Measurements from ENCODE around the gene FAM83F.

The FAM83F gene

DNA sequence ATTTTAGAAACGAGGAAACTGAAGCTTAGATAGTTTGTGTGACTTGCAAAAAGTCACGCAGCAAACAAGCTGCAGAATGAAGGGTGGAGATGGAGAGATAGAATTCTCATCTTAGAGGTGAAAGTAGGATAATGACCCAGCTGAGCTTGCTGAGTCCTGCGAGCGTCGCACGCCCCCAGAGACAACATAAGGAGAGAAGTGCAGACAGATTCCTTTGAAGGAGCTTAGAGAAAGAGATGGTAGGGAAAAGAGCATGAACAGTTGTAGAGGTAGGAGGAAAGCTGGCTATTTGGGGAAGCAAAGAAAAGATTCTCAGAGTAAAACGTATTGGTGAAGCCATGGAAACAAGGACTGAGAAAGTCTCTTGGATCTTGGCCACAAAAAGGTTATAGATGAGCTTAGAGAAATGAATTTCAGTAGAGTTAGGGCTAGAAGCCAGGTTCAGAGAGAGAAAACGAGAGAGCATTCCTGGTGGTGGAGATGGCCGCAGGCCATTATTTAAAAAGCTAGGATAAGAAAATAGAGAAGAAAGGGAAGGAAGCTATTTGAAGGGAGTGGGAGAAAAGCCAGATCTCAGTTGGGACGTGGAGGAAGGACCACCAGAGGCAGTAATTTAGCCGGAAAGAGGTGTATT, 44.8 kb downstream of the FAM83F start:
- DNase-seq, result no peak

DNA sequence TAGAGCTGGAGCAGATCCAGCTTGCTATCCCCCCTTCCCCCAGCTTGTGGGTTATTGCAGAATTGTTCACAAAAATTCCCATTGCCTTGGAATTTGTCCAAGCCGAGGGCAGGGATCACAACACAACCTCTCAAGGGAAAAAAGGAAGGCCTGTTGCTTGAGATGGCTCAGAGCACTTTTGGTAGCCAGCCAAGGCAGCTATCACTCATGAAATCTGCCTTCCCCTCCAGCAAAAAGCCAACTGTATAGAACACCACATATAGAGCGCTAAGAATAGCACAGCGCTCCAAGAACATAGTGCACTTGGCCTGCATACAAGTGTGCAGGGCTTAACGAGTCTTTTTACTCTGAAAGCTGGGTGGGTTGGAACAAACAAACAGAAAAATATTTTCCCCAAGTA, 46.2 kb downstream of the FAM83F start:
- no peak for DNase-seq

DNA sequence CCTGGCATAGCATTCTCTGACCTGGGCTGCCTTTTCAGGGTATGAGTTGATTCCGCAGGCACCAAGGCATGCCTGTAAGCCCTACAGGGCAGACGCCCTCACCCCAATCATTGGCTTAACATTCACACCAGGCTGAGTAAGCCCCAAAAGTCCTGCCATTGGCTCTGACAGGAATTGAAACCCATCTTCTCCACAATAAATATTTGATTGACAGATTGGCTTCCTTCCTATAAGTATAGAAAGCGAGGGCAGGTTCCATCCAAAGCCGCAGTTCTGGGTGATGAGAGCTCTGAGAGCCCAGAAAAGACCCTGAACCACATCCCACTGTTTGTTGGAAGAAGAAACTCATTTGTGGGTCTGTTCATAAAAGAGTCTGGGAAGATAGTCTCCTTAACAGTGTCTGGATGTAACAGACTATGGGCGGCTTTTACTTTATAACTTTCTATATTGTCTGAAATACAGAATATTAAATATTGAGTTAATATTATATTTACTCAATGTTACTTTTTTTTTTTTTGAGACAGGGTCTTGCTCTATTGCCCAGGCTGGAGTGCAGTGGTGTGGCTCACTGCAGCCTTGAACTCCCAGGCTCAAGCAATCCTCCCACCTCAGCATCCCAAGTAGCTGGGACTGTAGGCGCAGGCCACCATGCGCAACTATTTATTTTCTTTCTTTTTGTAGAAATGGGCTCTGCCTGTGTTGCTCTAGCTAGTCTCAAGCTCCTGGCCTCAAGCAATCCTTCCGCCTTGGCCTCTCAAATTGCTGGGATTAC, 46.8 kb downstream of the FAM83F start:
- DNase-seq, result no peak

DNA sequence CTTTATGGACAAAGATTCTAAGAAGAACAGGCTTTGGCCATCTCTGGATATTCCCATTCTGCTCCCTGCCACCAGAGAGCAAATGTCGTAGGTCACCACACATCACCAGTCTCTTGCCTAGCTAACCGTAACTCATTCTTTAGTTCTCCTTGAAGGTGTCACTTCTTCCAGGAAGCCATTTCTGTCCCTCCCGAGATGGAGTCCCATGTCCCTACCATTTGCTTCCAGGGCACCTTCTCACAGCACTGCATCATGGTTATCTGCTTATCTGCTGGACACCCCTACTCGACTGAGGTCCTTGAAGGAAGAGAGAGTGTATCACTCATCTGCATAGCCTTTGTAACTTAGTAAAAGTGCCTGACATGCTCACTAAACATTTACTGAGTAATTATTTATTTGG, 47.6 kb downstream of the FAM83F start:
- DNase-seq, result no peak

DNA sequence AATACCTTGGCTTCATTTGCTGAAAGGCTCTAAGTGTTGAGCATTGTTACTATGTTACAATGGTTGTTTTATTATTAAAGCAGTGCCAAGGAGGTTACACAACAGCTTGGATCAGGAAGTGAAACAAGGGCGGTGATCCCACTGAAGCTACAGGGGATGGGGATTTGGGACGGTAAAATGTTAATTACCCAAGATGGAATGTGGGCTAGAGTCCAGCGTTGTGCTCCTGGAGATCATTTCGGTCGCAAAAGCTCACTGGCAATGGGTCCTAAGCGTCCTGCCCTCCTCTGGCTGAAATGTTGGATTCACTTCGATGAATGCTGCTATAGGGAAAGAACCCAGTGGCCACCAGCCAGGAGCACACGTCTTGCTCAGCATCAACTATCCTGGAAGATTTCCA, 48.3 kb downstream of the FAM83F start:
- no peak for DNase-seq

DNA sequence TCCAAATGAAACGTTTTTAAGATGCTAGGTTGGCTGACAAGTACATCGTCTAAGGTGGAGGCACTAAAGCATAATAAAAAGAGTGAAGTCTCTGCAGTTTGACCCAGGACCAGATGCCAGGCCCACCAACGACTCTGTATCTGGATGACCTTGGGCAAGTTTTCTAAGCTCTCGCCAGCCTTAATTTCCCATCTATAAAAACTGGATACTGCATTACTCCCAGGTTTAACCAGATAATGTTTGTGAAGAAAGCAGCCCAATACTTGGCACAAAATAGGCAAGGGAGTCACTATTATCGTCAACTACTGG, 49.0 kb downstream of the FAM83F start:
- no peak for DNase-seq

DNA sequence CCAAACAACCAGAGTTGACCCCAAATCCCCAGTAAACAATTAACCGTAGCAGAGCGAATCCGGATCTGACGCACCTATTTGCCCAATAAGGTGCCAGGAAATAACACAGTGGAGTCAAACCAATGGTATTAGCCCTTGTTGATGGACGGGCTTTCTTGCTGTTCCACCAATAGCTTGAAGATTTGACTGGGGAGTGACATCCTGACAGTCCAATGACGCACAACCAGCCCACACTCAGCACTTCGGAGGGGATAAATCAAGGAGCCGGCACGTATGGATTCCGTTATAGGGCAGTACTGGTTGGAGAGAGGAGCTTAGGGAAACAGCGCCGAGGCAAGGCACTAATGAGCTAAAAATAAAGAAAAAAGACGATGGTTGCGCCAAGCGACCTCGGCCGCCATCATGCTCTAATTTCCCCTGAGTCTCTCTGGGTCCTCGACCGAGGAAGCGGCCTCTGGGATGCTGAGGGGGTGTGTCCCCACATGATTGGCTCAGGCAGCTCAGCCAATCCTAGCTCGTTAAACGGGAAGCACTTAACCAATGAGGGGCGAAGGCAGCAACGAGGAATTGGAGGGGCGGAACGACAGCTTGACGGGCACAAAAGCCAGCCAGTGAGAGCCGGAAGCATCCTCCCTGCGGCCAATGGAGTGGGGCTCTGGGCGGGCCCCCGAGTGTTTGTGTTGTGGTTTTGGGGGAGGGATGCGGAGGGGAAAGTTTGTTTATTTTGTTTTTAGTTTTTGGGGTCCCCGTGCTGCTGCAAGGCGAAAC, 49.5 kb downstream of the FAM83F start:
- peak; percentile 97 for DNase-seq

DNA sequence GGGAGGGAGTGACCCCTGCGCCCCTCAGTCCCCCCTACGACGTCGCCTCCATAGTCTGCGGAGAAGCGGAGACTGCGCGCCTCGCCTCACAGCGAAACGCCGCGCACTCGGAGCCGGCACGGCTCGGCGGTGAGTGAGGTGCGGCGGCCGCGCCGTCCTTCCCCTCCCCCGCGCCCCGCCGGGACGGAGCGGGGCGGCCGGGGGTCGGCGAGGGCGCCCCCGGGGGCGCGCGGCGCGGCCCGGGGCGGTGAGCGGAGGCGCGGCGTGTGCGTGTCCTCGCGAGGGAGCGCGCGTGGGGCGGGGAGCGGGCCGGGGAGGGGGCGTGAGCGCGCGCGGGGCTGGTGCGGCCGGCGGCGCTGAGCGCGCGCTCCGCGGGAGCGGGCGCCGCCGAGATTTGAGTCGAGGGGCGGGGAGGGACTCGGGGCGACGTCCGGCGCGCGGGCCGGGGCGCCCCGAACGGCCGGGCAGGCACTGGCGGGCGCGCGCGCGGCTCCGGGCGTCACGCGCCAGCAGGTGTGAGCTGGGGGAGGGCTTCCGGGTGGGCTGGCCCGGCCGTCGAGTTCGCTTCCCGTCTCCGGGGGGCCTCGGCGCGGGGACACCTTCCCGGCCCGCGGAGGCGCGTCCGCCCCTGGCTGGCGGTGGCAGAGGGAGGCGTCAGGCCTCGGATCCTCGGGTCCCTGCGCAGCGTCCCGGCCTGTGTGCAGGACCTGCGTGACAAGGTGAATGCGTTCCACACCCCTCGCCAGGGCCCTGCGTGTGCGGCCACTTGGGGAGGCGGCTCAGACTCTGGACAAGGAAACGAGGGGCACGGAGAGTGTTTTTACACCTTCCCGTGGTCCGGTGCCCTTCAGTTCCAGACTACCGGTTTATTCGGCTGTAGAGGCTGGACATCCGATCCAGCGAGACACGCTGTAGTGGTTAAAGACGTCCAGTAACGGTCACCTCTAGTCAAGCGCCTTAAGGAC, 50.4 kb downstream of the FAM83F start:
- DNase-seq, result peak; percentile 47 to 75

DNA sequence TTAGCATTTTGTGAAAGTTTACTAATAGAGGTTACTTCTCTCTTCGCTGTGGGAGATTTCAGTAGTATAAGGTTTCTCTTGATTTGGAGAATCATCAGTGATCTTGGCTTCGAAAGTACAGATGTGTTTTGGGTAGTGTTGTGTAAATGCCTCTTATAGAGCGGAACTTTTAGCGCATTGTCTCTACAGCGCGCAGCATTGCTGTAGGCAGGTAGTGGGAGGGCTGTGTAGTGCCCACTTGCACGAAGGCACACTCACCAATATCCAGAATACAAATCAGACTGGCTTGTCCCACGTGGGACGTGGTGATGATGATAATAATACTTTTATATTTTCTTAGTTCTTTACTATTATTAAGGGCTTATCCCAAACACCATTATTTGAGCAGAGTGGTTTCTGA, 51.4 kb downstream of the FAM83F start:
- DNase-seq, result no peak

DNA sequence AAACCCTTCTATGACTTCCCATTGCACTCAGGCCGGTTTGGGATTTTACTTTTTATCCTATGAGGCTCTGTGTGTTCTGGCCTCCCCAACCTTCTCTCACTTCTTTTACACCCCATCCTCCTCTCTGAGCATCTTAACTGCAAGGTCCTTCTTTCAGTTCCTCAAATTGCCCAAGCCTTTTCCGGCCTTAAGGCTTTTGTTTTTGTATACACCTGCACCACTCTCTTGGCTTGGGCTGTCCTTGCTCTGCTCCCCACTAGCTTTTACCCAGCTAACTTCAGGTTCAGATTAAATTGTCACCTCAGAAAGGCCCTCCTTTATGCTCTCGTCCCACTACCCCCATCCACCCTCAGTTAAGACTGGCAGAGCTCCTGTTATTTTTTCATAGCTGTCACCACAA, 55.5 kb downstream of the FAM83F start:
- no peak for DNase-seq

DNA sequence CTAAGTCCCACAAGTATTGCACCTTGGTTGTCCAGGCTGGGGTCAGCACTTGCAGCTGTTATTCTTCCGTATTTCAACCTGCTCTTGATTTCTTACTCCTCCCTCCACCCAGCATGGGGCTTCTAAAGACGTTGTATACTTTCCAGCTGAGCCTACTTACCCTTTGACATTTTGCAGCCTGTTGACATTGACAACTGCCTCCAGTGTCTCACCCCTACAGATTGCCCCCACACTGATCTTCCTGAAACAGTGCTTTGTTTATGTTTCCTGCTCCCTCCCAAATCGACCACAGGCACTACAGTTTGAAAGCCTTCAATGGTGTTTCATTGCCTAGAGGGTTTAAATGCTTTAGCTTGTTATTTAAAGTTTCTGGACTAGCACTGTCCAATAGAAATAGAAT, 56.6 kb downstream of the FAM83F start:
- no peak for DNase-seq

DNA sequence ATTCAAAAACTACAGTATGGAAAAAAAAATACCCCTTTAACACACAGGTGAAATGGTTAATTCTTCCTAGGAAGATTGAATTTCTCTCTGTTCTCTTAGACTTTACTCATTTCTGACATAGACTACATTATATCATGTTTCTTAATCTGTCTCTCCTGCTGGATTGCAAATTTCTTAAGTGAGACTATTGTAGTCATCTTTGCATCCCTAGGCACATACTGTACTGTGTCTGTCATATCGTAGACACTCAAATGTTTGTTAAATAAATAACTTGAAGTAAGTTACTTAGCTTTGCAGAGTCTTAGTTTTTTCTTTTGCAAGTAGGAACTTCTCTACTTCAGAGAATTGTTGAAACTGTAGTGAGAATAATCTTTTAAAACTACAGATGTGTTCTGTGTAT, 58.7 kb downstream of the FAM83F start:
- DNase-seq, result no peak

DNA sequence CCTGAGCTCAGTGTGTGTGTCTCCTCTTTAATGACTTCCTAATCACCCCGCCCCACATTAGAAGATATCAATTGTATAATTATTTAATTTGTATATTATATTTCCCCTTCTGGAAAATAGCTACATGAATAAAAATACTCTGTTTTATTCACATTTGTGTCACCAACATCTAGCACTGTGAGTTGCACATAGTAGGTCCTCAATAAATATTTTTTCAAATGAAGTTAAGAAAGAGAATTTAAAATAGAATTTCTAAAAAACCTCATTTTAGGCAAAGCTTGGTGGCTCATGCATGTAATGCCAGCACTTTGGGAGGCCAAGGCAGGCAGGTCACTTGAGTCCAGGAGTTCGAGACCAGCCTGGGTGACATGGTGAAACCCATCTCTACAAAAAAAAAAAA, 59.7 kb downstream of the FAM83F start:
- no peak for DNase-seq

DNA sequence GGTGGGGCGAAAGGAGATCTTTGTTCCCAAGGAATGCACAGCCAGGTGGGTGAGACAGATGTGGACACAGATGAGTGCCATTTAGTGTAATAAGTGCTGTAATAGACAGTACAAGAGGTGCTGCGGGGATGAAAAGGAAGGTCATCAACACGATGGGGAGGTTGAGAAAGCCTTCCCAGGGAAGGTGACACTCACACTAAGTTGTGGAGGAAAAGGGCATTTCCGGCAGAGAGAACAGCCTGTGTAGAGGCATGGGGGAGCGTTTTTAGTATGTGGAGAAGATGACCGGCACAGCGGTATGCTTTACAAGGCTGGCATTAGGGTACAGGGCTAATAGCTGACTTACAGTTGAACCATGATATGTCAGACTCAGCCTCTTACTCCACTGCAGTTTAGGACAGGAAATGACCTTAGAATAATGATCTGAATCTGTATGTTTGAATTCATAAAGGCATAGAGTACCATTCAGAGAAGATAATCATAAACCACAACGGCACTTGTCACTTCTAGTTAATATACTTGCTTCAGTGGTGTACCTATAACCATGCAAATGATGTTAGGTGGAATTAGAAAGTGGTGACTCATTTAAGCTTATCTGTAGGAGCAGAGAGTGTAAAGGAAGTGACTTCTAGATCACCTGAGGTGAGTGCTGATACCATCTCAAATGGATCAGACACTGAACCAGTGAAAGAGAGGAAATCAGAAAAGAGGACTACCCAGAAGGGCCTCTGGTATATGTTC, 60.6 kb downstream of the FAM83F start:
- DNase-seq, result no peak

DNA sequence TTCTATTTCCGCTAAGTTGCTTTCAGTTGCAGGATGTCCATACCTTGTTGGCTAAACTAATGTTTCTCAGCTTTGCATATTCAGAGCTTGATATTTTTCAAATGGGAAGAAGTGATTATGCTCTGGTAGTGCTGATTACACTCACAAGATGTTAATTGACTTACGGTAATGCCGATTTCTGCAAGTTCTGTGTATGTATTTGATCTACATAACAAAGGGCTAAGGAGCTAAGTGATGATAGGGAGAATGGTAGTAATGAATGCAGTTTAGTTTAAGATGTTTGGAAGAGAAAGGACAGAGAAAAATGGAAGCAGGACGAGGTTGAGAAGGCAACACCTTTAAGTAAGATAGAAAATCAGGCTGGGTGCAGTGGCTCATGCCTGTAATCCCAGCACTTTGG, 61.4 kb downstream of the FAM83F start:
- no peak for DNase-seq

DNA sequence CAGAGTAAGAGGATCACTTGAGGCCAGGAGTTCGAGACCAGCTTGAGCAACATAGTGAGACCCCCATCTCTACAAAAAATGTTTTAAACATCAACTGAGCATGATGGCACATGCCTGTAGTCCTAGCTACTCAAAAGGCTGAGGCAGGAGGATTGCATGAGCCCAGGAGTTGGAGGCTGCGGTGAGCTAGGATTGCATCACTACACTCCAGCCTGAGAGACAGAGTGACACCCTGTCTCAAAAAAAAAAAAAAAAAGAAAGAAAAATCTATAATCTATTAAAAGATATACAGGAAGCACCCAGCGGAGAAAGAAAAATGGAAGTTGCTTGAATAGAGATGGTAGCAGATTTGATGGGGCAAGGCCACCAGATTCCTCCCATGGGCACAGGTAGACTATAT, 61.8 kb downstream of the FAM83F start:
- no peak for DNase-seq

DNA sequence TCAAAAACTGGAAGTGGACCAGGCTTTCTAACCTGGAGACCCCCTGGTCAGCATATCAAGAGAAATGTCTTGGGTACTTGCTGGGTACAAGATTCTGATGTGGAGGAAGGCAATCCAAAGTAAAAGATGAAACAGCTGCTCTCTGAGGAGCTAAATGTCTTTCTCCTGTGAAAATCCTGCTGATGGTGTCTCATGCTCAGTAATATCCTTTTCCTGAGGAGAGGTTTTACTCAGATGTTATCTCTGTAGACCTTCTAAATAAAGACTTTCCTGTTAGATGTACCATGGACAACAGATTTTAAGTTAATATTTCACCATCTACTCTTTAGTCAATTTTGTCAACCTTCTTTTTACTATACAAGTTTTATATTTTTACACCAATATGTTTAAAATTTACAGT, 62.9 kb downstream of the FAM83F start:
- no peak for DNase-seq

DNA sequence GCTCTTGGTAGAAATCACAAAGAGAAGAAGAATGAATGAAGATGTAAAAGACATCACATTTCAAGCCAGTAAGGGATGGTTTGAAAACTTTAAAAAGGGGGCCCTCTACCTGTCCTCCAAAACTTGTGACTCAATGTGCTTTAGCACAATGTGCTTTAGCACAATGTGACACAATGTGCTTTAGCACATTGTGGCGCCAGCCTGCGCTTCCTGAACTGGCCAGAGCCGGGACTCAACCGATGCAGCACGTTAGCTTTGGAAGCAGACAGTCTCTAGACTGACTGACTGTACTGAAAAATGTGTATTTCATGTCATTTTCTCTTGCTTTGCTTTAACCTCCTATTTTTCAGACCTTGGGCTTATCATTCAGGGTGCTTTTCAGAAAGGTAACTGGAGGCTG, 63.5 kb downstream of the FAM83F start:
- no peak for DNase-seq

DNA sequence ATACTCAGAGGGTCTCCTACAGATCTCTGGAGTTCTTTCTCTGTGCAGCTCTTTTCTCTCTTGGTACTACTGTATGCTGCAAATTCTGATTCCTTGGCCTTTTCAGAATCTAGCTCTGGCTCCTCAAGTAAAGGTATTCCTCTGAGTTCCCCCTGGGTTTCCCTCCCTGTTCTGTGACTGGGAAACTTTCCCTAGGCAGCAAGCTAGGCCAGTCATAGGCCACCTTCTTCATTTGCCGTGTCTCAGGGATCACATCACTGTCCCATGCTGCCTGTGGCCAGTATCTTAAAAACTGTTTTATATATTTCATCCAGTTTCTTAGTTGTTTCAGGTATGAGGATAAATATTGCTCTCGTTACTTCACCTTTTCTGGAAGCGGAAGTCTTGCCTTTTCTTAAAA, 71.2 kb downstream of the FAM83F start:
- no peak for DNase-seq

DNA sequence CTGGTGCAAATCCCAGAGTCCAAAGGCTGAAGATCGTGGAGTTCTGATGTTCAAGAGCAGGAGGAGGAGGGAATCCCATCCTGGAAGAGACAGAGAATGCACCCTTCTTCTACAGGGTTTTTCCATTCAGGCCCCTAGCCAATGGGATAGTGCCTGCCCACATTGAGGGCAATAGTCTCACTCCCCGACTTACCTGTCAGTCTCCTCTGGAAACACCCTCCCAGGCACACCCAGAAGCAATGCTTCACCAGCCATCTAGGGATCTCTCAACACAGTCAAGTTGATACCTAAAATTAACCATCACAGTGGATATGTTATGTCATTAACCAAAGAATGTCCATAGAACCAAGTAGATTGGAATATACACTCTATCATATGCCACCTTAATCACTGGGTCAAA, 72.9 kb downstream of the FAM83F start:
- no peak for DNase-seq

DNA sequence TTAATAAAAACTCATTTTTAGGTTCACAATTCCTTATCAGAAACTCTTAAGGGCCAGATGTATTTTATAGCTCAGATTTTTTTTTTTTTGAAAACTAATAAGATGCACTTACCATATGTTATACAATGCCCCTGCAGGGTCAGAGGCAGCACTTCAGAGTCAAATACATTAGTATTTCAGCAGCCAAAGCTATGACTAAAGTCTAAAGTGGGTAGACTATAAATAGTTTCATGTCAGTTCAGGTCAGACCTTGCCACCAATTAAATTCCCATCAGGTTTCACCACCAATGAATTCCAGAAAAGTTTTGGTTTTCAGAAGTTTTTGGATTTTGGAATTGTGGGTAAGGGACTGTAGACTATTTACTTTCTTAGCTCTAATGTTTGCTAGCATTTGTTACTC, 75.9 kb downstream of the FAM83F start:
- no peak for DNase-seq

DNA sequence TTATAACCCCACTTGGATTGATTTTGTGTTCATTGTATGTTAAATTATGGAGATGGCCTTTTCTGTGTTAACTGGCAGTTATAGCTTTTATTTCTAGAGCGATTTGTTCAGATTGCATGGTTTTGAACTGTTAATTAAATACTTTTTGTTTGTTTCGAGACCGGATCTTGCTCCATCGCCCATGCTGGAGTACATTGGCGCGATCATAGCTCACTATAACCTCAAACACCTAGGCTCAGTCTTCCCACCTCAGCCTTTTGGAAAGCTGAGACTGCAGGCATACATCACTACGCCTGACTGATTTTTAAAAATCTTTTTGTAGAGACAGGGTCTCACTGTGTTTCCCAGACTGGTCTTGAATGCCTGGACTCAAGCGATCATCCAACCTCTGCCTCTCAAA, 77.0 kb downstream of the FAM83F start:
- DNase-seq, result no peak
